Keratinocyte (primary cell): ENCODE measurements around the gene LHPP.

Source experiments
- EZH2 ChIP-seq: IDR thresholded peaks from one replicate; pipeline ENCODE4 v1.6.1; 2012; ENCODE audit warnings: inconsistent platforms, mild to moderate bottlenecking, low read length, moderate library complexity
- TF ChIP-seq, protein P1 (sequence below), 3 experiments: IDR thresholded peaks in 1 of 3; conservative IDR thresholded peaks in 1 of 3; optimal IDR thresholded peaks in 1 of 3; 2 replicates in 2 of 3; 3 replicates in 1 of 3; pipeline versions ENCODE3 to v1.5.1; 2011; ENCODE audit warnings: low read length in 3 of 3, mild to moderate bottlenecking in 3 of 3, moderate library complexity in 2 of 3, control low read depth in 1 of 3, inconsistent platforms in 1 of 3; ENCODE audit not compliant: insufficient read depth in 2 of 3; ENCODE audit errors: extremely low read depth in 1 of 3

DNA sequence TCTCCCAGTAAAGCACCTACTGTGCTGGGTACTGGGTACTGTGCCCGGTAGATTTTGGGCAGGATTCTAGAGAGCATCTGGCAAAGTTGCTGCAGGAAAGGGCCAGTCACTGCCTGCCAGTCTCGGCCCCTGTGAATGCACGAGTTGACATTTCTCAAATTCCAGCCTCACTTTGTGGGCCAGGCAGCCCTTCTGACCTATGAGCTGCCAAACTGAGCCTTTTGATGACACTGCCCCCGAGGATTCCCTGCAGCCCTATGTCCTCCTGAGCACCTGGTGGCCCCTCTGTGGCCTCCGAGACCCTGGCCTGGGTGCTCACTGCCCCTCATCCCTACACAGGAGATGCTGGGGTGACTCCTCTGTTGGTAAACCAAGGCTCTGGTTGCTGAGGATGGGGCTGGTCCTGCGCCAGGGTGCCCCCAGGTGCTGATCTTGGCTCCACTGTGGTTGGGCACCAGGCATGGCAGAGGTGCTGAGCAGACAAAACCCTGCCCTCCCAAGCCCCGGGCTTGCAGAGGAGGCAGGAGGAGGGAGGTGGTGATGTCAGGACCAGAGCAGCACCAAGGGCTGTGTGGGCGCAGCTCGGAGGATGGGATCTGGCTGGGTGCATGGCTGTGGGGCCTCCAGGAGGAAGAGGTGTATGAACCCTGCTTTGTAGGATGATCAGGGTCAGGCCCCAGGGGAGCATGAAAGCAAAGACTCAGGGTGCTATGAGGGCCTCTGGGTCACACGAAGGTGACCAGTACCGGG lies 16.2 kb downstream of the LHPP start:
- TF ChIP-seq, protein P1, sequence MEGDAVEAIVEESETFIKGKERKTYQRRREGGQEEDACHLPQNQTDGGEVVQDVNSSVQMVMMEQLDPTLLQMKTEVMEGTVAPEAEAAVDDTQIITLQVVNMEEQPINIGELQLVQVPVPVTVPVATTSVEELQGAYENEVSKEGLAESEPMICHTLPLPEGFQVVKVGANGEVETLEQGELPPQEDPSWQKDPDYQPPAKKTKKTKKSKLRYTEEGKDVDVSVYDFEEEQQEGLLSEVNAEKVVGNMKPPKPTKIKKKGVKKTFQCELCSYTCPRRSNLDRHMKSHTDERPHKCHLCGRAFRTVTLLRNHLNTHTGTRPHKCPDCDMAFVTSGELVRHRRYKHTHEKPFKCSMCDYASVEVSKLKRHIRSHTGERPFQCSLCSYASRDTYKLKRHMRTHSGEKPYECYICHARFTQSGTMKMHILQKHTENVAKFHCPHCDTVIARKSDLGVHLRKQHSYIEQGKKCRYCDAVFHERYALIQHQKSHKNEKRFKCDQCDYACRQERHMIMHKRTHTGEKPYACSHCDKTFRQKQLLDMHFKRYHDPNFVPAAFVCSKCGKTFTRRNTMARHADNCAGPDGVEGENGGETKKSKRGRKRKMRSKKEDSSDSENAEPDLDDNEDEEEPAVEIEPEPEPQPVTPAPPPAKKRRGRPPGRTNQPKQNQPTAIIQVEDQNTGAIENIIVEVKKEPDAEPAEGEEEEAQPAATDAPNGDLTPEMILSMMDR (optimal IDR thresholded peaks at IDR 0.05 in 1 of 3, IDR thresholded peaks at IDR 0.05 in 1 of 3, conservative IDR thresholded peaks at IDR 0.05 in 1 of 3; ENCODE audit: extremely low read depth in 1 of 3, insufficient read depth in 2 of 3, low read length in 3 of 3) = no peak
- no peak for TF ChIP-seq EZH2
